ENCODE results near the gene GON7. TPM values are rescaled to one million over a fixed set of nuclear protein-coding genes. Genes with fewer than 3 reads are reported as not detected.
"Not testable (repeated sequence)": the region's sequence is repeated elsewhere in the genome, so short reads cannot be mapped to it uniquely, and the experiment has no call there.

The GON7 gene
- total RNA-seq, 1 donor from 2014 or later, result 7.4 TPM

DNA sequence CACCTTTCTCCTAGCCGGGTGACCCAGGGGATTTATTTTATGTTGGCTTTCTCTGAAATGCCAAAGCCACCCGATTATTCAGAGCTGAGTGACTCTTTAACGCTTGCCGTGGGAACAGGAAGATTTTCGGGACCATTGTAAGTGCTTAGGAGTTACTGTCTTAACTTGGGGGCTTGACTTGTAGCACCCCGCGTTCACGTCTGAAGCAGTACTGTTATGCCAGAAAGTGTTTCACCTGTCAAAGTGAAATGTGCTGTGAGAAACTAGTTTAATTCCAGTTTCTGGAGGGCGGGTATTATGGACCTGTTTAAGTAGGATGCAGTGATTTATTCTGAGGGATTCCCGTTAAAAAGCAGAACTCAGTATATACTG is 21.5 kb downstream of the GON7 start:
- no peaks in the 10 kb centered on the region for H3K36me3 ChIP-seq
- no peaks in the 10 kb centered on the region for H3K27me3 ChIP-seq
- TF ChIP-seq POLR2AphosphoS5 (IDR thresholded peaks at IDR 0.05; ENCODE audit: insufficient read depth in 1 of 2, low read depth in 1 of 2), result no peak
- TF ChIP-seq, protein P1, sequence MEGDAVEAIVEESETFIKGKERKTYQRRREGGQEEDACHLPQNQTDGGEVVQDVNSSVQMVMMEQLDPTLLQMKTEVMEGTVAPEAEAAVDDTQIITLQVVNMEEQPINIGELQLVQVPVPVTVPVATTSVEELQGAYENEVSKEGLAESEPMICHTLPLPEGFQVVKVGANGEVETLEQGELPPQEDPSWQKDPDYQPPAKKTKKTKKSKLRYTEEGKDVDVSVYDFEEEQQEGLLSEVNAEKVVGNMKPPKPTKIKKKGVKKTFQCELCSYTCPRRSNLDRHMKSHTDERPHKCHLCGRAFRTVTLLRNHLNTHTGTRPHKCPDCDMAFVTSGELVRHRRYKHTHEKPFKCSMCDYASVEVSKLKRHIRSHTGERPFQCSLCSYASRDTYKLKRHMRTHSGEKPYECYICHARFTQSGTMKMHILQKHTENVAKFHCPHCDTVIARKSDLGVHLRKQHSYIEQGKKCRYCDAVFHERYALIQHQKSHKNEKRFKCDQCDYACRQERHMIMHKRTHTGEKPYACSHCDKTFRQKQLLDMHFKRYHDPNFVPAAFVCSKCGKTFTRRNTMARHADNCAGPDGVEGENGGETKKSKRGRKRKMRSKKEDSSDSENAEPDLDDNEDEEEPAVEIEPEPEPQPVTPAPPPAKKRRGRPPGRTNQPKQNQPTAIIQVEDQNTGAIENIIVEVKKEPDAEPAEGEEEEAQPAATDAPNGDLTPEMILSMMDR (IDR thresholded peaks at IDR 0.05), result no peak
- no peak for TF ChIP-seq POLR2A (IDR thresholded peaks at IDR 0.05)
- H3K4me3 ChIP-seq, result peak overlapping the region; percentile 98 to 100
- intact Hi-C loops (cut with DNase I), result no loop called here
- H3K9me3 ChIP-seq, result no peaks in the 10 kb centered on the region
- no peak for DNase-seq (ENCODE audit: extremely low spot score in 2 of 2)
- H3K4me1 ChIP-seq, result peaks cover 35% of the 10 kb centered on the region
- peak overlapping the region; percentile 92 for H3K27ac ChIP-seq

DNA sequence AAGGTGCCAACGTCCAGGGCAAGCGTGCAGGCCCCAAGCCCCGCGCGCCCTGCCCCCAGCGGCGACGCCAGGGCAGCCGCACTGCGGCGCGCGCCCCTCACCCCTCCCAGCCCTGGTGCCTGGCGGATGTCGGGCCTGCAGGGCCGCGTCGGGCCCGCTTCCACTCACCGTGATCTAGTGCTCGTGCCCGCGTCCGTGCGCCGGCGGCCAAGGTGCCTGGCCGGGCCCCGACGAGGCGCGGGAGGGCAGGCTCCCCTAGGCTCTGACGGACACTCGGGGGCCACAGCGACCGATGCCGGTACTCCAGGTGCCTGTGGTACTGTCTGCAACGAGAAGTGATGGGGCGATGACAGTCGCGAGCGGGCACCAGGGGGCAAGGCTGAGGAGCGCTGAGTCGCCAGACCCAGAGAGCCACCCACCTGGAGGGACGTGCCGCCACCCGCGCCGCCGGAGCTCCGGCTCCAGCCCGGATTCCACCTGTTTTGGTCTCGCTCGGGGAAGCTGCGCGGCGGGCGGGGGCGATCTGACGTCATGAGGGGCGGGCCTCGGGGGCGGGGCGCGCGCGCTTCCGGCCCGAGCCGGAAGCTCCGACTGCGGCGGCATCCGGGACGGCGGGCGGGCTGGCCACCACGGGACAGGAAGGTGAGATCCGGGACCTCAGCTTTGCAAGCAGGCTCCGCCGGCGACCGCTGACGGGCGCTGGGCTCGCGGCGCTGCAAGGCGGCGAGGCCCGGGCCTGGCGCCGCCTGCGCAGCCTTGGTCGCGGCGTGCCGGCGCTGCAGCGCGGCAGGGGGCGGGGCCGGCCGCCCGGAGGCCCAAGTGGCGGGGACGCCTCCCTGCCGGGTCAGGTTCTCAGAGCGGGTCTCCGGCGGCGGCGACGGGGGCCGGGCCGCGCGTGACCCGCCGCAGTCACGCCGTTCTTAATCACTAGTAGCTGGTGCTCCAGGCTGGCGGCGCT is 22.2 kb downstream of the GON7 start, which contains the start of the genes LYSET and MOAP1:
LYSET (plus strand) TSS at position 927 of the 958 bp plus-strand sequence. CDS start 89 bp downstream, outside the sequence.
MOAP1 (minus strand) TSS at position 507 of the 958 bp plus-strand sequence. CDS start 655 bp downstream, outside the sequence.
- peak in 1 of 2 donors; percentile 90 for DNase-seq (ENCODE audit: extremely low spot score in 2 of 2)
- peak within 1 kb of the TSS; percentile 98 to 100 for H3K4me3 ChIP-seq
- no peaks in the 10 kb centered on the region for H3K9me3 ChIP-seq
- H3K27me3 ChIP-seq, result no peaks in the 10 kb centered on the region
- peak within 1 kb of the TSS; percentile 92 for H3K27ac ChIP-seq
- TF ChIP-seq, protein P1 (IDR thresholded peaks at IDR 0.05), result peak in 1 of 3 experiments; percentile 11
- TF ChIP-seq POLR2AphosphoS5 (IDR thresholded peaks at IDR 0.05; ENCODE audit: insufficient read depth in 1 of 2, low read depth in 1 of 2) (peak in 1 of 2 donors; percentile 82), POLR2A (IDR thresholded peaks at IDR 0.05) (peak in 1 of 2 donors; percentile 45)
- H3K4me1 ChIP-seq, result peaks cover 35% of the 10 kb centered on the region
- no peaks in the 10 kb centered on the region for H3K36me3 ChIP-seq
- intact Hi-C loops (cut with DNase I), result no loop called here

DNA sequence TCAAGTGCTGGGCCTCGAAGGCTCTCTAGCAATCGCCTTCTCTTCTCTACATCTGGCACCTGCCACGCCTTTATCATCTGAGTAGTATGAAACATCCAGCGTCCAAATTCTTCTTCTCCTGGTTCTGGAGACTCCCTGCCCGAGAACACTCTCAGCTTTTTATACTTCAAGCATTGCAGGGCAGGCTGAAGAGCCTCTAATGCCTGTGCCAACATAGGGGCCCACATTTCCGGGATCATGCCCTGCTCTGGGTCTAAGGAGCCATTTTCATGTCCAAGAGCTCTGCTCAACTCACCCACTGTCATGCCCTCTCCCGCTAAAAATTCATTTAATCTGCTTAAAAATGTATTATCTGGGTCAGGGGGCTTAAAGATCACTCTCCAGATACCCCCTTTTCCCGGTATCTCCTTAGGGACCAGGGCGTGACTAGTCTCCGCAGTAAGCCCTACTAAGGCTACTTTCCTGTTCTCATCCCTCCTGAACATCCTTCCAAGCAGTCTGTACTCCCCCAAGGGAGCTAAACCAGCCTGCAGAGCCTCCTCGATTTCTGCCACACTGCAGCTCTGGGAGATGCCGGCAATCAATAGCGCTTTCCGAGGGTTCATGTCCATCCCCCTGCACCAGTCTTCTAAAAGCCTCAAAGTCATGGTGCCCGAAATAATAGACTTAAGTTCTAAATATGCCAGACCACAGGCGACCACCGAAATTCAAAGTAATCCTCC is 23.1 kb downstream of the GON7 start:
- Histone ChIP-seq H3K27ac (peak overlapping the region; percentile 92), H3K9me3 (no peaks in the 10 kb centered on the region), H3K27me3 (no peaks in the 10 kb centered on the region), H3K36me3 (no peaks in the 10 kb centered on the region), H3K4me3 (peak overlapping the region; percentile 98 to 100), H3K4me1 (peaks cover 35% of the 10 kb centered on the region)
- intact Hi-C loops (cut with DNase I), result no loop called here
- no peak for DNase-seq (ENCODE audit: extremely low spot score in 2 of 2)
- TF ChIP-seq POLR2AphosphoS5 (IDR thresholded peaks at IDR 0.05; ENCODE audit: insufficient read depth in 1 of 2, low read depth in 1 of 2) (no peak), POLR2A (IDR thresholded peaks at IDR 0.05) (no peak)
- TF ChIP-seq, protein P1 (IDR thresholded peaks at IDR 0.05), result no peak

DNA sequence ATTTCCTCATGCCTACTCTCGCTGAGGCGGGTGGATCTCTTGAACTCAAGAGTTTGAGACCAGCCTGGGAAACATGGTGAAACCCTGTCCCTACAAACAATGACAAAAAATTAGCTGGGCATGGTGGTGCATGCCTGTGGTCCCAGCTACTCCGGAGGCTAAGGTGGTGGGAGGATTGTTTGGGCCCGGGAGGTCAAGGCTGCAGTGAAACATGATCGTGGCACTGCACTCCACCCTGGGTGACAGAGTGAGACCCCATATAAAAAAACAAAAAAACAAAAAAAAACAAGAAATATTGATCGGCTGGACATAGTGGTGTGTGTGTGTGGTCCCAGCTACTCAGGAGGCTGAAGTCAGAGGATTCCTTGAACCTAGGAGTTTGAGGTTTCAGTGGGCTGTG is 31.4 kb downstream of the GON7 start:
- no peak for DNase-seq (ENCODE audit: extremely low spot score in 2 of 2)
- Histone ChIP-seq H3K9me3 (no peaks in the 10 kb centered on the region), H3K4me3 (no peak overlapping the region), H3K36me3 (no peaks in the 10 kb centered on the region), H3K27me3 (no peaks in the 10 kb centered on the region), H3K4me1 (no peaks in the 10 kb centered on the region), H3K27ac (no peak overlapping the region)
- TF ChIP-seq, protein P1 (IDR thresholded peaks at IDR 0.05), result no peak
- TF ChIP-seq POLR2AphosphoS5 (IDR thresholded peaks at IDR 0.05; ENCODE audit: insufficient read depth in 1 of 2, low read depth in 1 of 2) (no peak), POLR2A (IDR thresholded peaks at IDR 0.05) (no peak)
- intact Hi-C loops (cut with DNase I), result no loop called here

DNA sequence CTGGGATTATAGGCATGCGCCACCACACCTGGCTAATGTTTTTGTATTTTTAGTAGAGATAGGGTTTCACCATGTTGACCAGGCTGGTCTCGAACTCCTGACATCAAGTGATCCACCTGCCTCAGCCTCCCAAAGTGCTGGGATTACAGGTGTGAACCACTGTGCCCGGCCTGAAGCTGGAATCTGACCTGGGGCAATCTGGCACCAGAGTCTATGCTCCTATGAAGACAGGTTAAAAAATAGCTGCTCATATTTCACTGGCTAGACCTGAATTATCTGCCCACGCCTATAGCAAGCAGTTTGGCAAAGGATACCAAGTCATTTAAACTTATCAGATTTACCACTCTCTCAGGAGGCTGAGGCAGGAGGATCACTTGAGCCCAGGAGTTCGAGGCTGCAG is 32.1 kb downstream of the GON7 start:
- H3K36me3 ChIP-seq; DNase-seq (ENCODE audit: extremely low spot score in 2 of 2); intact Hi-C loops (cut with DNase I); H3K9me3 ChIP-seq; H3K4me3 ChIP-seq; H3K27me3 ChIP-seq; H3K4me1 ChIP-seq; H3K27ac ChIP-seq: not testable (repeated sequence)

Data from vagina (tissue), 2 donors.